Kasumi-1 (cell line): ENCODE measurements around the gene CHRDL1.
"Not testable (repeated sequence)": the region's sequence is repeated elsewhere in the genome, so short reads cannot be mapped to it uniquely, and the experiment has no call there.

Experiments
- DNase-seq, 2 experiments: peaks; one replicate each; lab custom pipeline; 2025; lab: John Stamatoyannopoulos, UW

The CHRDL1 gene

DNA sequence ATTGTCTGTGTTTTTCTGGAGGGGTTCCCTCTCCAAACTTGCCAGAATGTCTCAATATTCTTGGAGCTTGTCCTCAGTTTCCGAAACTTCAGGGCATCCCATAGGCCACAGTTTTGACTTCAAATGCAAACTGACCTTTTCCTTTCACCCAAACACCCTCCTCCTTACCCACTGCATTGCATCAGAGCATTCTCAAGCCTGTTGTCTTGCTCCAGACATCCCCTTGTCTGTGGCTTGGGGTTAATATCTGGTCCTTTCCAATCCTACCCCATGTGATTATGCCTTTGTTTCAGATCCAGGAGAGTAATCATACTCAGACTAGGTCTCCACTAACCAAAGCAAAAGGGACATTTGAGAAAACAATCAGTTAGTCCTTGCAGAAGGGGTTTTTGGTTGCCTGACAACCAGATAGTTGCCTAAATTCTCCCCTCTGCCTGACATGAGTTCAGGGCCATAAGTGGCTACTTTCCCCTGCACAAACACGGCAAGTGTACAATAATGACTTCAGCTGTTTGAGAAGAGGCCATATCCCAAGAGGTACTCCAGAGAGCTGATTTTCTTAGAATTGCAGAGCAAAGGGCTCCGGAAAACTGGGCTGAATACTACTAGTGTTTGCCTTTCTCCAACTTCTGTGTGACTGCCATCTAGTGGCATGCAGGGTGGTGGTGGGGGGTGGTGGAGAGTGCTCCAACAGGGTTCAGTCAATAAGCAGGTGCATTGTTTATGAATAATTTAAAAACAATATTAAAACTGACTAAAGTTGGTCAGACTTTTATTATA lies 130.2 kb downstream of the CHRDL1 start:
- DNase-seq: peak; percentile 26 to 41

DNA sequence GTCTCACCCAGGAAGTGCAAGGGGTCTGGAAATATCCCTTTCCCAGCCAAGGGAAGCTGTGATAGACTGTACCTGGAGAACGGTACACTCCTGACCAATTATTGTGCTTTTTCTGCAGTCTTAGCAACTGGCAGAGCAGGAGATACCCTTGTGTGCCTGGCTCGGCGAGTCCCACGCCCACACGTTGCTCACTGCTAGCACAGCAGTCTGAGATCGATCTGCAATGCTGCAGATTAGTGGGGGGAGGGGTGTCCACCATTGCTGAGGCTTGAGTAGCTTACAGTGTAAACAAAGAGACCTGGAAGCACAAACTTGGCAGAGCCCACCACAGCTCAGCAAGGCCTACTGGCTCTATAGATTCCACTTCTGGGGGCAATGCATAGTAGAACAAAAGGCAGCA lies 138.5 kb downstream of the CHRDL1 start:
- no peak for DNase-seq

DNA sequence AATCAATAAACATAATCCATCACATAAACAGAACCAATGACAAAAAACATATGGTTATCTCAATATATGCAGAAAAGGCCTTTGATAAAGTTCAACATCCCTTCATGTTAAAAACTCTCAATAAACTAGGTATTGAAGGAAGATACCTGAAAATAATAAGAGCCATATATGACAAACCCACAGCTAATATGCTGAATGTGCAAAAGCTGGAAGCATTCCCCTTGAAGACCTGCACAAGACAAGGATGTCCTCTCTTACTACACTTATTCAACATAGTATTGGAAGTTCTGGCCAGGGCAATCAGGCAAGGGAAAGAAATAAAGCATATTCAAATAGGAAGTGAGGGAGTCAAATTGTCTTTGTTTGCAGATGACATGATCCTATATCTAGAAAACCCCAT lies 141.3 kb downstream of the CHRDL1 start:
- not testable (repeated sequence) for DNase-seq

- DNase-seq: no peak
Measured at GRCh38 chrX:110646386-110646785, 149.2 kb downstream of the CHRDL1 start.
